NCI-H1417 treated with DMSO at 0.1 percent for 48 hours (cell line): Measurements from ENCODE around the gene ADARB2.

ENCODE experiments used
- DNase-seq: peaks from one replicate; lab custom pipeline; 2025; lab: John Stamatoyannopoulos, UW

Gene ADARB2

GRCh38 chr10:1663226-1663625 lies 74.1 kb downstream of the ADARB2 start:
- DNase-seq: no peak

- no peak for DNase-seq
Measured at GRCh38 chr10:1662438-1663025, 74.8 kb downstream of the ADARB2 start.

DNA sequence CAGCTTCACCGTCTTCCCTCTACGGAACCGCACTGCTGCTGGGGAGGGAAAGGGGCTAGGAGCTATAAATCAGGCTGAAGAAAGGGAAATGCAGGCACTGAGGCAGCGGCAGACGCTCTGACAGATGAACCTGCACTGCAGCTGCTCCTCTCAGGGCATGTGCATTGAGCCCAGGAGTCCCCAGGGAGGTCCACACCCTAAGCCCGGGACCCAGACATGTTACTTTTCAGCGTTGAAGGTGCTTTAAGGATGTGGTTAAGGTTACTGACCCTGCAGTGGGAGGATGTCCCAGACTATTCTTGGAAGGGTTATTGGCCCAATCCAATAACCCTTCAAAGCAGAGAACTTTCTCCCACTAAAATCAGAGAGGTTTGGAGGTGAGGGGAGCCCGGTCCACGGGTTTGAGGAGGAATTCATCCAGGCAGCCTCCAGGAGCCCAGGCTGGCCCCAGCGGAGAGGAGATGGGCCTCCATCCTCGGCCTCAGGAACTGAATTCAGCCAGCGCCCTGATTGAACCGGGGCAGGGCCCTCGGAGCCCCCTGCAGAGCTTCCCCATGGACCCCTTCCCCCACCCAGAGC lies 75.4 kb downstream of the ADARB2 start:
- DNase-seq: no peak

- DNase-seq: no peak
Measured at GRCh38 chr10:1661416-1661815, 75.9 kb downstream of the ADARB2 start.

DNA sequence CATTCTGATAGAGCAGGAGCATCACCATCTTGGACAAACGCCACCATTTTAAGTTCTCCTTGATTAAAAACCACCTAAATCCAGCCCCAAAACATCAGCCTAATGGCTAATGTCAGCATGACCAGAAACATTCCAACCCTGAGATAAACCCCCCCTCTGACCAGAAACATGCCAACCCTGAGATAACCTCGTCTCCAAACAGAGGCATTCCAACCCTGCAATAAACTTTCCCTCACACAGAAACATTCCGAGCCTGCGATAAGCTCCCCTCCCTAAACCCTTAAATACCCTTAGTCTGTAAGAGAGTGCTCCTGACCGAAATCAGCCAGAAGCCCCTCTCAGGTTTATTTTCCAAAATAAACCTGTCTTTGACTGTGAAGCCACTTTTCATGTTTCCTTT lies 76.5 kb downstream of the ADARB2 start:
- DNase-seq: no peak

DNA sequence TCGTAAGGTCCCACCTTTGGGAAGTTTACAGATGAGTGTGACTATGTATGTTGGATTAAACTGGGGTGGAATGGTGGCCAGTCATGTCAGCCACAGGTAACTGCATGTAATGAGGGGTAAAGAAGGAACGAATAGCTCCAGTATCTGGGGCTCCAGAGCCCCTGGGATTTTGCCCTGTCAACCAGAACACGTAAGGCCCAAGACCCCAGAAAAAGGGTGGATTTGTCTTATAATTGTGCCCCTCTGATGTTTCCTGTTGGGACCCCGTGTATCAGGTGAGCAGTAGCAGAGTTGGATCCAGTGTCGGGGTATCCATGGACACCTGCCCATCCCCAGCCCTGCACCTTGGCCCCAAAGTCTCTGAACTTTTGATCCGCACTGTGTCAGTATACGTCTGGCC lies 76.9 kb downstream of the ADARB2 start:
- DNase-seq: no peak

- no peak for DNase-seq
Measured at GRCh38 chr10:1659221-1659791, 78.0 kb downstream of the ADARB2 start.

GRCh38 chr10:1658658-1659057 lies 78.7 kb downstream of the ADARB2 start:
- DNase-seq: no peak

GRCh38 chr10:1657479-1657878 lies 79.8 kb downstream of the ADARB2 start:
- no peak for DNase-seq

DNA sequence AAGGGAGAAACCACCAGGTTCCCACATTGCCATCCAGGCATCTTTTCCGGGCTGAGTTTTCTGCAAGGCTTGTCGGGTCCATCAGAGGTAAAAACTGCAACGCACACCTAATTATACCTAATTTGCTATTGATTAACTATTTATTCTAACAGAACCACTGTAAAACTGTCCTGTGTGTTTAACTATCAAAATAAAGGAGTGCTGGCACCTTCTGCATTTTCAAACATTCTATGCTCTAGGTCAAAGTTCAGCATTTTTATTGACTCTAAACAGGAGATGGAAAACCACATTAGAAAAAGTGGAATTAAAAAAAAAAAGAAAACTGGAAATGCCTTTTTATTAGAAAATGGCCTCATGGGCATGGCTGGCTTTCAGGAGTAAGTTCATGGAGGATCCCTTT lies 82.0 kb downstream of the ADARB2 start:
- DNase-seq: no peak

DNA sequence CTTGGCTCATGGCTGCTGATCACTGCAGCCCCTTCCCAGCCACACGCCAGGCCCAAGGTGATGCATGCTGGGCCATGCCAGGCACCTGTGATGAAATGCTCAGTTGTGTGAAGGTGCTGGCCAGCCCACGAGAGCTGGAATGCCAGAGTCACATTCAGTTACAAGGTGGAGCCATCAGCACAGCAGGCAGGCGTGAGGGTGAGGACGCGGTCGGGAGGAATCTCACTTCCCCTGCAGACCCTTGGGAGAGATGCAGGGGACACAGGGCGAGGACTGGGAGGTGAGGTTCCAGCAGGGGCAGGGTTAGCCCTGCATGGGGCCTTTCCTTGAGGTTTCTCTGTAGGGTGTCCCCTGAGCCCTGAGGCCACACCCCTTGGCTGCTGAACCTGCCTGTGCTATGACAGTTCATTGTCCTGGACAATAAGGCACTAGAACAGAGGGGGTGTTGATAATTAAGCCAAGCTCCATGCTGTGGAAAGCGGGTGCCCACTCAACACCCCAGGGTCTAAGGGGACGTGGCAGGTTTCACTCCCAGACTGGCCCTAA lies 82.4 kb downstream of the ADARB2 start:
- no peak for DNase-seq

- DNase-seq: no peak
Measured at GRCh38 chr10:1654247-1654646, 83.1 kb downstream of the ADARB2 start.

- DNase-seq: no peak
Measured at GRCh38 chr10:1653321-1653720, 84.0 kb downstream of the ADARB2 start.

- no peak for DNase-seq
Measured at GRCh38 chr10:1652151-1652550, 85.2 kb downstream of the ADARB2 start.

- no peak for DNase-seq
Measured at GRCh38 chr10:1651270-1651966, 85.9 kb downstream of the ADARB2 start.

GRCh38 chr10:1650542-1651269 lies 86.6 kb downstream of the ADARB2 start:
- DNase-seq: no peak

- DNase-seq: no peak
Measured at GRCh38 chr10:1648648-1649047, 88.7 kb downstream of the ADARB2 start.

GRCh38 chr10:1646332-1646731 lies 91.0 kb downstream of the ADARB2 start:
- DNase-seq: no peak

- no peak for DNase-seq
Measured at GRCh38 chr10:1645896-1646295, 91.4 kb downstream of the ADARB2 start.

DNA sequence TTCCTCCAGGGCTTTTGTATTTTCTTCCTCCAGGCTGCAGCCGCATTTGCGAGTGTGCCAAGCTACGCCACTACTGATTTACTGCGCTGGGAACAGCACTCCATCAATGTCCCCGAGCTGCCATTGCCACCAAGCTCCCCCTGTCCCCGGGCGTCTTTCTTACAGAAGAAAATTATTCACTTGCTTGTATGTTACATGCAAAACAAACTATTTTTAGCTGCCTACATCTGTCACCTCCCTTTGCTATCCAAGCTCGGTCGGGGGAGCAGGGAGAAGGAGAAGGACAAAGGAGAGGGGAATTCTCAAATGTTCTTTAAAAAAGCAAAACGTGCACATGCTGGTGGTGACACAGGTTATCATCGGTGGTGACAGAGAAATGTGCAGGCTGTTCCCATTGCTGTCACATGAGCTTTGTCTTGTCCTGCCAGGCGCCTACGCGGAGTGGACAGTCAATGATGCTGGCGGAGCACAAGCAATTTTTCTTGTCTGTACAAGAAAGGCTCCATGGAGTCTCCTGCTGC lies 93.1 kb downstream of the ADARB2 start:
- no peak for DNase-seq

- no peak for DNase-seq
Measured at GRCh38 chr10:1643908-1644179, 93.5 kb downstream of the ADARB2 start.

- no peak for DNase-seq
Measured at GRCh38 chr10:1643161-1643907, 94.0 kb downstream of the ADARB2 start.
